H1 (cell line): Measurements from ENCODE around the gene KLB. TPM values are rescaled to one million over a fixed set of nuclear protein-coding genes. Genes with fewer than 3 reads are reported as not detected.

ENCODE experiments used
- CTCF ChIA-PET: fragments of 300-600 bp; sonication (Branson Sonifier 250); formaldehyde crosslinking; loops from one replicate; lab custom pipeline; 2021; ENCODE audit not compliant: partially characterized antibody; lab: Charles Lee
- POLR2A ChIA-PET: fragments of 300-600 bp; sonication (Branson Sonifier 250); formaldehyde crosslinking; loops from one replicate; lab custom pipeline; 2021; ENCODE audit warnings: inconsistent platforms; ENCODE audit not compliant: partially characterized antibody; lab: Charles Lee
- DNase-seq, 2 experiments: peaks; one replicate each; pipeline versions ENCODE4 v3.0.0 to v3.0.0-alpha.2; 2010 to 2022; ENCODE audit warnings: low spot score in 2 of 2, low read depth in 1 of 2, mixed read lengths in 1 of 2
- FAIRE-seq: peaks from 2 replicates; lab custom pipeline; 2011; peaks lifted over from hg19 to GRCh38; lab: Jason Lieb, UNC
- H2AFZ ChIP-seq: 2 replicates; pipeline ENCODE4 v1.8.1; 2012; ENCODE audit warnings: low read length, inconsistent platforms
- H2AK5ac ChIP-seq: 2 replicates; pipeline ENCODE4 v1.6.1; 2013; ENCODE audit warnings: low read depth, low read length
- H2BK120ac ChIP-seq: replicated peaks from 2 replicates; pipeline ENCODE3; 2013; ENCODE audit warnings: low read depth, low read length, inconsistent platforms
- H2BK12ac ChIP-seq: 2 replicates; pipeline ENCODE4 v1.6.1; 2013; ENCODE audit warnings: low read depth, low read length
- H2BK15ac ChIP-seq: 2 replicates; pipeline ENCODE4 v1.6.1; 2013; ENCODE audit warnings: low read length
- H2BK20ac ChIP-seq: 2 replicates; pipeline ENCODE4 v1.6.1; 2013; ENCODE audit warnings: low read length
- H2BK5ac ChIP-seq: 2 replicates; pipeline ENCODE4 v1.6.1; 2013; ENCODE audit warnings: low read depth, low read length
- H3K14ac ChIP-seq: 2 replicates; pipeline ENCODE4 v1.6.1; 2013; ENCODE audit warnings: inconsistent platforms; ENCODE audit not compliant: insufficient read length
- H3K18ac ChIP-seq: 2 replicates; pipeline ENCODE4 v1.6.1; 2013; ENCODE audit warnings: low read length; ENCODE audit errors: extremely low read depth
- H3K23ac ChIP-seq: 2 replicates; pipeline ENCODE4 v1.6.1; 2013; ENCODE audit warnings: inconsistent platforms; ENCODE audit not compliant: insufficient read length
- H3K23me2 ChIP-seq: 2 replicates; pipeline ENCODE4 v1.6.1; 2013; ENCODE audit warnings: low read depth, low read length
- H3K27ac ChIP-seq: 2 replicates; pipeline ENCODE4 v1.6.1; 2011; ENCODE audit warnings: low read depth, low read length, inconsistent platforms
- H3K27me3 ChIP-seq, 4 experiments: replicated peaks in 1 of 4; 1 replicate in 1 of 4; 2 replicates in 3 of 4; pipeline versions ENCODE4 v1.6.1 to v1.8.1; 2011 to 2013; ENCODE audit warnings: low read length in 3 of 4, mild to moderate bottlenecking in 3 of 4, inconsistent platforms in 2 of 4, mixed read lengths in 2 of 4, moderate library complexity in 1 of 4; ENCODE audit not compliant: control insufficient read depth in 3 of 4, insufficient read depth in 3 of 4; ENCODE audit errors: extremely low read depth in 1 of 4
- H3K36me3 ChIP-seq, 4 experiments: 2 replicates each; pipeline versions ENCODE4 v1.6.1 to v1.8.1; 2011 to 2013; ENCODE audit warnings: mild to moderate bottlenecking in 4 of 4, low read length in 3 of 4, moderate library complexity in 2 of 4, control low read depth in 1 of 4, inconsistent platforms in 1 of 4; ENCODE audit not compliant: insufficient read depth in 4 of 4, control insufficient read depth in 2 of 4
- H3K4ac ChIP-seq: replicated peaks from 2 replicates; pipeline ENCODE3; 2013; ENCODE audit warnings: low read length, low read depth, mixed read lengths, inconsistent platforms; ENCODE audit not compliant: insufficient read length
- H3K4me1 ChIP-seq, 4 experiments: replicated peaks in 1 of 4; 1 replicate in 1 of 4; 2 replicates in 3 of 4; pipeline versions ENCODE4 v1.6.1 to v1.8.1; 2011 to 2013; ENCODE audit warnings: low read length in 3 of 4, inconsistent platforms in 2 of 4, mixed read lengths in 1 of 4; ENCODE audit not compliant: insufficient read depth in 4 of 4, control insufficient read depth in 3 of 4
- H3K4me2 ChIP-seq, 2 experiments: 2 replicates each; pipeline versions ENCODE4 v1.6.1 to v1.8.1; 2011 to 2013; ENCODE audit warnings: low read depth in 2 of 2, low read length in 2 of 2, control low read depth in 1 of 2, inconsistent platforms in 1 of 2, mild to moderate bottlenecking in 1 of 2; ENCODE audit not compliant: insufficient read depth in 1 of 2
- H3K4me3 ChIP-seq, 4 experiments: fragments of 200-600, 300-600 bp in 1 of 4; sonication (generic), shearing (Covaris generic), sonication (Bioruptor Twin) in 1 of 4; 2 replicates each; pipeline versions ENCODE4 v1.5.1 to v1.8.1; 2011 to 2016; ENCODE audit warnings: low read length in 4 of 4, low read depth in 3 of 4, control low read depth in 2 of 4, inconsistent platforms in 2 of 4, mild to moderate bottlenecking in 2 of 4, mixed read lengths in 1 of 4, moderate library complexity in 1 of 4; ENCODE audit not compliant: insufficient read depth in 2 of 4; ENCODE audit errors: extremely low read depth in 1 of 4
- H3K56ac ChIP-seq: replicated peaks from 2 replicates; pipeline ENCODE3; 2013; ENCODE audit warnings: low read depth, mild to moderate bottlenecking, mixed read lengths, low read length, inconsistent platforms; ENCODE audit not compliant: insufficient read length
- H3K79me1 ChIP-seq: 2 replicates; pipeline ENCODE4 v1.6.1; 2013; ENCODE audit warnings: low read depth, low read length, control low read depth
- H3K79me2 ChIP-seq, 2 experiments: 2 replicates each; pipeline versions ENCODE4 v1.6.1 to v1.8.1; 2012 to 2013; ENCODE audit warnings: low read length in 2 of 2, mild to moderate bottlenecking in 2 of 2, inconsistent platforms in 1 of 2; ENCODE audit not compliant: insufficient read depth in 2 of 2, control insufficient read depth in 1 of 2
- H3K9ac ChIP-seq, 4 experiments: replicated peaks in 1 of 4; 1 replicate in 1 of 4; 2 replicates in 3 of 4; pipeline versions ENCODE4 v1.6.1 to v1.8.1; 2011 to 2013; ENCODE audit warnings: low read depth in 3 of 4, low read length in 3 of 4, control low read depth in 2 of 4, mild to moderate bottlenecking in 2 of 4, moderate library complexity in 2 of 4, inconsistent platforms in 1 of 4; ENCODE audit errors: extremely low read depth in 1 of 4
- H3K9me3 ChIP-seq, 2 experiments: 2 replicates each; pipeline versions ENCODE4 v1.6.1 to v1.8.1; 2012 to 2013; ENCODE audit warnings: mild to moderate bottlenecking in 2 of 2, moderate library complexity in 2 of 2, control low read depth in 1 of 2, inconsistent platforms in 1 of 2, low read depth in 1 of 2, low read length in 1 of 2, mixed read lengths in 1 of 2; ENCODE audit not compliant: insufficient read depth in 2 of 2
- H4K20me1 ChIP-seq, 2 experiments: replicated peaks in 1 of 2; 2 replicates each; pipeline versions ENCODE3 to v1.8.1; 2011 to 2013; ENCODE audit warnings: inconsistent platforms in 2 of 2, low read length in 2 of 2, mild to moderate bottlenecking in 1 of 2; ENCODE audit not compliant: insufficient read depth in 2 of 2, control insufficient read depth in 1 of 2
- H4K5ac ChIP-seq: 2 replicates; pipeline ENCODE4 v1.6.1; 2013; ENCODE audit warnings: low read length, low read depth, mixed read lengths, inconsistent platforms; ENCODE audit not compliant: insufficient read length
- H4K8ac ChIP-seq: 2 replicates; pipeline ENCODE4 v1.8.0; 2013; ENCODE audit warnings: mild to moderate bottlenecking, moderate library complexity, low read length, inconsistent platforms; ENCODE audit not compliant: insufficient read depth; ENCODE audit errors: extremely low read depth
- H4K91ac ChIP-seq: replicated peaks from 2 replicates; pipeline ENCODE3; 2013; ENCODE audit warnings: low read length, mixed read lengths, inconsistent platforms; ENCODE audit not compliant: insufficient read length
- CHD1 ChIP-seq: IDR thresholded peaks from 2 replicates; pipeline ENCODE4 v1.6.1; 2012; ENCODE audit warnings: low read depth, low read length, improper control_type of control experiment
- JUN ChIP-seq: IDR thresholded peaks from 2 replicates; pipeline ENCODE4 v1.6.1; 2011; ENCODE audit warnings: low read depth, mild to moderate bottlenecking, improper control_type of control experiment, low read length
- RAD21 ChIP-seq, 2 experiments: IDR thresholded peaks in 1 of 2; conservative IDR thresholded peaks in 1 of 2; 2 replicates each; pipeline ENCODE4 v1.6.1; 2011; ENCODE audit warnings: low read depth in 2 of 2, low read length in 2 of 2, improper control_type of control experiment in 1 of 2, inconsistent platforms in 1 of 2, mild to moderate bottlenecking in 1 of 2, moderate library complexity in 1 of 2
- SP2 ChIP-seq: IDR thresholded peaks from 2 replicates; pipeline ENCODE4 v1.6.1; 2012; ENCODE audit warnings: mild to moderate bottlenecking, low read length, inconsistent platforms
- SUZ12 ChIP-seq: fragments of 200-600 bp; sonication (generic); IDR thresholded peaks from 2 replicates; pipeline ENCODE4 v1.6.1; 2012; ENCODE audit warnings: mild to moderate bottlenecking, inconsistent platforms, low read length, moderate library complexity, mixed read lengths
- WGBS, 2 experiments: shearing (Covaris generic) in 1 of 2; methylation state at CpG; one replicate each; pipeline versions ENCODE4 v1.1.6 to v1.1.7; 2013 to 2015; ENCODE audit warnings: low lambda C conversion rate in 2 of 2, mixed read lengths in 2 of 2, inconsistent platforms in 1 of 2, low coverage in 1 of 2, missing lambda C conversion rate in 1 of 2; ENCODE audit not compliant: insufficient replicate concordance in 2 of 2, insufficient coverage in 1 of 2, insufficient read length in 1 of 2; ENCODE audit errors: extremely low coverage in 1 of 2, missing lambda C conversion rate in 1 of 2; 5-methylcytosine and 5-hydroxymethylcytosine counted together
- polyA plus RNA-seq, 7 experiments: library from polyadenylated mRNA; depleted of rRNA in 3 of 7; stranded (reverse) in 5 of 7; unstranded in 2 of 7; fragments of >200 nt in 5 of 7; fragments of 200-250 nt in 2 of 7; gene quantifications; 1 replicate in 5 of 7; 2 replicates in 1 of 7; 4 replicates in 1 of 7; pipeline versions ENCODE4 v1.2.1 to v1.2.3, GENCODE V29; 2011 to 2013; ENCODE audit warnings: missing spikeins in 2 of 7, mixed read lengths in 2 of 7
- total RNA-seq: library from RNA; stranded (reverse); fragmentation: NEBNext Ultra II Directional; extraction: Animal tissue kit (Norgen Biotek cat#: 25700); gene quantifications from 2 replicates; pipeline ENCODE4 v1.2.1, GENCODE V29; 2021

KLB gene
- total and polyA plus RNA-seq, 2 of the 8 experiments (the other 6 are each of a cell fraction or from before 2014, with no cell fraction given): 0.03 TPM; not detected in 1

- FAIRE-seq (no peak), DNase-seq (no peak)
- no peak overlapping the region for H3K4ac ChIP-seq
- H3K4me3 ChIP-seq: no peak overlapping the region
- POLR2A ChIA-PET: no interaction called here
- no peak overlapping the region for H4K5ac ChIP-seq
- H2BK12ac ChIP-seq: no peak overlapping the region
- H2AFZ ChIP-seq: no peak overlapping the region
- H3K27me3 ChIP-seq: no peaks in the 10 kb centered on the region
- no peak overlapping the region for H3K9ac ChIP-seq
- H4K20me1 ChIP-seq: no peaks in the 10 kb centered on the region
- H3K14ac ChIP-seq: no peak overlapping the region
- 100% methylated on average over 1 of the region's 1 CpG; no CpG with 5 or more reads in 1 of the 2 experiments for WGBS, 2 experiments
- H3K9me3 ChIP-seq: no peaks in the 10 kb centered on the region
- H3K18ac ChIP-seq: no peak overlapping the region
- no peak overlapping the region for H4K8ac ChIP-seq
- no peak for TF ChIP-seq JUN
- TF ChIP-seq SUZ12: no peak
- no peak for TF ChIP-seq SP2
- TF ChIP-seq CHD1: no peak
- no peak for TF ChIP-seq RAD21 (IDR thresholded peaks at IDR 0.05 in 1 of 2, conservative IDR thresholded peaks at IDR 0.05 in 1 of 2; ENCODE audit: low read depth in 2 of 2, low read length in 2 of 2)
- no peaks in the 10 kb centered on the region for H3K36me3 ChIP-seq
- CTCF ChIA-PET: interaction anchor here (2.5 kb wide), 1 partner anchor 9 kb away, joined by 10 read pairs; no protein-coding TSS in a partner anchor
- no peak overlapping the region for H2AK5ac ChIP-seq
- H3K27ac ChIP-seq: no peak overlapping the region
- no peak overlapping the region for H2BK120ac ChIP-seq
- H3K23ac ChIP-seq: no peak overlapping the region
- H4K91ac ChIP-seq: no peak overlapping the region
- no peak overlapping the region for H2BK5ac ChIP-seq
- H3K79me1 ChIP-seq: no peaks in the 10 kb centered on the region
- no peak overlapping the region for H3K56ac ChIP-seq
- H3K23me2 ChIP-seq: no peaks in the 10 kb centered on the region
- no peak overlapping the region for H2BK15ac ChIP-seq
- no peaks in the 10 kb centered on the region for H3K79me2 ChIP-seq
- H3K4me1 ChIP-seq: no peaks in the 10 kb centered on the region
- H3K4me2 ChIP-seq: no peak overlapping the region
- no peak overlapping the region for H2BK20ac ChIP-seq
These were observed 20.0 kb downstream of the KLB start for GRCh38 chr4:39426728-39427127.
